H9 (cell line): ENCODE data around the gene SLC25A39. TPM values are rescaled to one million over a fixed set of nuclear protein-coding genes. Genes with fewer than 3 reads are reported as not detected.
A peak's percentile ranks its signal among the peaks of the same experiment; 100 is the strongest.

Source experiments
- DNase-seq: peaks from one replicate; pipeline ENCODE4 v3.0.0-alpha.2; 2017
- H2AFZ ChIP-seq: one replicate; pipeline ENCODE4 v1.6.1; 2013; ENCODE audit warnings: mild to moderate bottlenecking, low read length, control low read depth, moderate library complexity
- H2AK5ac ChIP-seq: 2 replicates; pipeline ENCODE4 v1.6.1; 2013; ENCODE audit warnings: low read length, control low read depth, mixed read lengths; ENCODE audit not compliant: insufficient read length
- H2BK120ac ChIP-seq: one replicate; pipeline ENCODE4 v1.6.1; 2013; ENCODE audit warnings: low read depth, mild to moderate bottlenecking, low read length, control low read depth, inconsistent platforms; ENCODE audit not compliant: poor library complexity, severe bottlenecking
- H2BK12ac ChIP-seq: 2 replicates; pipeline ENCODE4 v1.6.1; 2013; ENCODE audit warnings: low read length, control low read depth, mixed read lengths, low read depth; ENCODE audit not compliant: insufficient read length
- H2BK15ac ChIP-seq: 2 replicates; pipeline ENCODE4 v1.6.1; 2013; ENCODE audit warnings: low read depth, low read length, control low read depth
- H2BK20ac ChIP-seq: one replicate; pipeline ENCODE4 v1.6.1; 2013; ENCODE audit warnings: low read depth, mild to moderate bottlenecking, low read length, control low read depth, inconsistent platforms; ENCODE audit not compliant: poor library complexity, severe bottlenecking
- H2BK5ac ChIP-seq: 2 replicates; pipeline ENCODE4 v1.6.1; 2013; ENCODE audit warnings: low read length, control low read depth, mixed read lengths; ENCODE audit not compliant: insufficient read length
- H3K14ac ChIP-seq: 2 replicates; pipeline ENCODE4 v1.6.1; 2013; ENCODE audit warnings: low read length, control low read depth; ENCODE audit not compliant: insufficient read depth
- H3K18ac ChIP-seq: 2 replicates; pipeline ENCODE4 v1.6.1; 2013; ENCODE audit warnings: low read depth, mild to moderate bottlenecking, mixed read lengths, low read length, control low read depth; ENCODE audit not compliant: insufficient read length
- H3K23ac ChIP-seq: 2 replicates; pipeline ENCODE4 v1.6.1; 2013; ENCODE audit warnings: low read length, control low read depth, mixed read lengths, low read depth; ENCODE audit not compliant: insufficient read length
- H3K23me2 ChIP-seq: 2 replicates; pipeline ENCODE4 v1.6.1; 2013; ENCODE audit warnings: low read depth, mild to moderate bottlenecking, mixed read lengths, low read length, control low read depth; ENCODE audit not compliant: insufficient read length, poor library complexity, severe bottlenecking
- H3K27ac ChIP-seq: 2 replicates; pipeline ENCODE4 v1.5.1; 2013; ENCODE audit warnings: low read length, control low read depth, mixed read lengths, low read depth; ENCODE audit not compliant: insufficient read length
- H3K27me3 ChIP-seq: 2 replicates; pipeline ENCODE4 v1.6.1; 2013; ENCODE audit warnings: low read length, control low read depth, inconsistent platforms; ENCODE audit not compliant: insufficient read depth
- H3K4ac ChIP-seq: 2 replicates; pipeline ENCODE4 v1.6.1; 2013; ENCODE audit warnings: low read depth, mild to moderate bottlenecking, control low read depth, inconsistent platforms, low read length, moderate library complexity
- H3K4me1 ChIP-seq: 2 replicates; pipeline ENCODE4 v1.6.1; 2013; ENCODE audit warnings: low read length, control low read depth, inconsistent platforms; ENCODE audit not compliant: insufficient read depth
- H3K4me2 ChIP-seq: 2 replicates; pipeline ENCODE4 v1.6.1; 2013; ENCODE audit warnings: low read length, control low read depth, mixed read lengths; ENCODE audit not compliant: insufficient read length, insufficient read depth
- H3K56ac ChIP-seq: 2 replicates; pipeline ENCODE4 v1.6.1; 2013; ENCODE audit warnings: low read depth, mild to moderate bottlenecking, mixed read lengths, low read length, control low read depth; ENCODE audit not compliant: insufficient read length
- H3K79me1 ChIP-seq: 2 replicates; pipeline ENCODE4 v1.6.1; 2013; ENCODE audit warnings: low read depth, mild to moderate bottlenecking, moderate library complexity, low read length, control low read depth, inconsistent platforms; ENCODE audit not compliant: insufficient read depth, poor library complexity, severe bottlenecking
- H3K79me2 ChIP-seq: 2 replicates; pipeline ENCODE4 v1.6.1; 2013; ENCODE audit warnings: low read length, control low read depth, inconsistent platforms; ENCODE audit not compliant: insufficient read depth
- H3K9ac ChIP-seq: 2 replicates; pipeline ENCODE4 v1.6.1; 2013; ENCODE audit warnings: low read length, control low read depth, mixed read lengths; ENCODE audit not compliant: insufficient read length; ENCODE audit errors: extremely low read depth
- H3K9me3 ChIP-seq: one replicate; pipeline ENCODE4 v1.6.1; 2013; ENCODE audit warnings: low read depth, low read length, inconsistent platforms; ENCODE audit not compliant: control insufficient read depth
- H3T11ph ChIP-seq: one replicate; pipeline ENCODE4 v1.6.1; 2013; ENCODE audit warnings: mild to moderate bottlenecking, low read length, control low read depth, inconsistent platforms
- H4K20me1 ChIP-seq: one replicate; pipeline ENCODE4 v1.6.1; 2013; ENCODE audit not compliant: control insufficient read depth, insufficient read length, insufficient read depth
- H4K5ac ChIP-seq: 2 replicates; pipeline ENCODE4 v1.6.1; 2013; ENCODE audit warnings: low read depth, mild to moderate bottlenecking, mixed read lengths, low read length, control low read depth; ENCODE audit not compliant: insufficient read length
- H4K8ac ChIP-seq: replicated peaks from 2 replicates; pipeline ENCODE4 v1.6.1; 2013; ENCODE audit warnings: low read length, control low read depth, mixed read lengths, low read depth; ENCODE audit not compliant: insufficient read length
- H4K91ac ChIP-seq: 2 replicates; pipeline ENCODE4 v1.6.1; 2013; ENCODE audit warnings: low read depth, mild to moderate bottlenecking, moderate library complexity, mixed read lengths, low read length, control low read depth; ENCODE audit not compliant: insufficient read length
- H3K27ac Mint-ChIP-seq, 3 experiments: 2 replicates in 2 of 3; 3 replicates in 1 of 3; pipeline ENCODE4 v1.8.0; 2020 to 2021; ENCODE audit warnings: mixed read lengths in 3 of 3, mild to moderate bottlenecking in 1 of 3, moderate library complexity in 1 of 3
- H3K27me3 Mint-ChIP-seq: 2 replicates; pipeline ENCODE4 v1.8.0; 2021; ENCODE audit warnings: low read depth, mild to moderate bottlenecking, moderate library complexity, mixed read lengths
- H3K36me3 Mint-ChIP-seq, 3 experiments: 2 replicates in 2 of 3; 3 replicates in 1 of 3; pipeline ENCODE4 v1.8.0; 2020 to 2021; ENCODE audit warnings: low read depth in 3 of 3, mixed read lengths in 3 of 3; ENCODE audit not compliant: insufficient read depth in 1 of 3
- H3K4me1 Mint-ChIP-seq, 2 experiments: 2 replicates each; pipeline ENCODE4 v1.8.0; 2020; ENCODE audit warnings: mixed read lengths in 2 of 2
- H3K4me3 Mint-ChIP-seq, 2 experiments: 2 replicates in 1 of 2; 3 replicates in 1 of 2; pipeline ENCODE4 v1.8.0; 2020 to 2021; ENCODE audit warnings: mild to moderate bottlenecking in 2 of 2, mixed read lengths in 2 of 2, moderate library complexity in 1 of 2
- H3K9me3 Mint-ChIP-seq, 2 experiments: 2 replicates in 1 of 2; 3 replicates in 1 of 2; pipeline ENCODE4 v1.8.0; 2020; ENCODE audit warnings: mild to moderate bottlenecking in 2 of 2, mixed read lengths in 2 of 2, moderate library complexity in 1 of 2
- CTCF ChIP-seq: fragments of 200-600 bp; sonication (generic); conservative IDR thresholded peaks from 3 replicates; pipeline ENCODE4 v1.8.0; 2021; ENCODE audit warnings: antibody characterized with exemption, mild to moderate bottlenecking
- WGBS: extraction: QIAGEN DNeasy Blood & Tissue Kit; methylation state at CpG from one replicate; pipeline ENCODE4 v1.1.7; 2013; ENCODE audit warnings: missing lambda C conversion rate, low lambda C conversion rate, mixed read lengths; ENCODE audit not compliant: insufficient read length; ENCODE audit errors: extremely low coverage; 5-methylcytosine and 5-hydroxymethylcytosine counted together
- total RNA-seq: library from RNA; stranded (reverse); gene quantifications from 2 replicates; pipeline ENCODE4 v1.2.1, GENCODE V29; 2021

The SLC25A39 gene
- total RNA-seq, 1 experiment from 2014 or later: 227 TPM

- H2BK120ac ChIP-seq: no peak overlapping the region
- H3K4me1 ChIP-seq: peaks cover 7% of the 10 kb centered on the region; the same call in 1 of the 2 replicates
- Mint-ChIP-seq H3K27me3 (peaks cover 28% of the 10 kb centered on the region), H3K4me1 (peaks cover 34 to 49% of the 10 kb centered on the region in 2 experiments), H3K4me3 (peak overlapping the region; percentile 50 to 81), H3K9me3 (no peaks in the 10 kb centered on the region), H3K27ac (no peak overlapping the region), H3K36me3 (peaks cover 0 to 5% (median 4%) of the 10 kb centered on the region in 3 experiments; a peak in 3 of 7 replicates)
- no peak overlapping the region for H4K5ac ChIP-seq
- DNase-seq: peak; percentile 46
- no peak overlapping the region for H3K9ac ChIP-seq
- H2BK5ac ChIP-seq: no peak overlapping the region
- H3K9me3 ChIP-seq: no peaks in the 10 kb centered on the region
- no peak overlapping the region for H2BK15ac ChIP-seq
- no peak overlapping the region for H3K14ac ChIP-seq
- no peaks in the 10 kb centered on the region for H3K79me2 ChIP-seq
- no peak overlapping the region for H2BK12ac ChIP-seq
- no peak overlapping the region for H3K23ac ChIP-seq
- peak overlapping the region; percentile 65 for H3K4me2 ChIP-seq
- H3K56ac ChIP-seq: no peak overlapping the region
- H2AK5ac ChIP-seq: no peak overlapping the region
- no peaks in the 10 kb centered on the region for H3K79me1 ChIP-seq
- H4K91ac ChIP-seq: no peak overlapping the region
- H3T11ph ChIP-seq: no peak overlapping the region
- H3K4ac ChIP-seq: no peak overlapping the region
- no peaks in the 10 kb centered on the region for H4K20me1 ChIP-seq
- WGBS: no CpG with 5 or more reads among the region's 15 CpGs
- H4K8ac ChIP-seq: no peak overlapping the region
- no peak overlapping the region for H3K18ac ChIP-seq
- H2BK20ac ChIP-seq: no peak overlapping the region
- TF ChIP-seq CTCF: no peak
- H2AFZ ChIP-seq: no peak overlapping the region
- peaks cover under 1% of the 10 kb centered on the region; the same call in 1 of the 2 replicates for H3K27me3 ChIP-seq
- no peak overlapping the region for H3K27ac ChIP-seq
- peaks cover 9% of the 10 kb centered on the region for H3K23me2 ChIP-seq
Measured at GRCh38 chr17:44308865-44309264, 15.8 kb downstream of the SLC25A39 start.
